K562 (cell line): Measurements from ENCODE around the gene PNKD. TPM values are rescaled to one million over a fixed set of nuclear protein-coding genes. Genes with fewer than 3 reads are reported as not detected.
A peak's percentile ranks its signal among the peaks of the same experiment; 100 is the strongest.

Experiments used
- ATF1 ChIP-seq, 2 experiments: fragments of 450-650 bp in 1 of 2; IDR thresholded peaks; 2 replicates each; pipeline ENCODE4 v1.6.1; 2016; ENCODE audit warnings: missing compliant biosample characterization in 1 of 2, missing genetic modification characterization in 1 of 2
- ATF4 ChIP-seq: fragments of 450-650 bp; formaldehyde crosslinking; IDR thresholded peaks from 2 replicates; pipeline ENCODE4 v1.4.0; 2022; ENCODE audit warnings: mild to moderate bottlenecking, moderate library complexity
- ELF4 ChIP-seq: fragments of 450-650 bp; formaldehyde crosslinking; IDR thresholded peaks from 2 replicates; pipeline ENCODE4 v1.4.0; 2022; ENCODE audit warnings: missing genetic modification characterization
- HCFC1 ChIP-seq: IDR thresholded peaks from 2 replicates; pipeline ENCODE4 v1.6.1; 2012; ENCODE audit warnings: low read depth, low read length, improper control_type of control experiment
- ILF3 ChIP-seq: fragments of 450-650 bp; IDR thresholded peaks from 2 replicates; pipeline ENCODE4 v1.6.1; 2018; ENCODE audit warnings: antibody characterized with exemption, mild to moderate bottlenecking, moderate library complexity, borderline replicate concordance
- JUND ChIP-seq, 2 experiments: IDR thresholded peaks; 2 replicates in 1 of 2; 3 replicates in 1 of 2; pipeline ENCODE4 v1.6.1; 2011; ENCODE audit warnings: borderline replicate concordance in 2 of 2, low read depth in 2 of 2, low read length in 2 of 2, improper control_type of control experiment in 1 of 2, missing biosample characterization in 1 of 2, missing genetic modification characterization in 1 of 2, missing genetic modification reagents in 1 of 2
- KLF16 ChIP-seq: IDR thresholded peaks from 2 replicates; pipeline ENCODE4 v1.6.1; 2016; ENCODE audit warnings: antibody characterized with exemption
- MCM3 ChIP-seq: fragments of 450-650 bp; IDR thresholded peaks from 2 replicates; pipeline ENCODE4 v1.6.1; 2016
- PRDM10 ChIP-seq: fragments of 450-650 bp; IDR thresholded peaks from 2 replicates; pipeline ENCODE4 v1.6.1; 2018; ENCODE audit not compliant: partially characterized antibody
- TEAD2 ChIP-seq: fragments of 450-650 bp; IDR thresholded peaks from 2 replicates; pipeline ENCODE4 v1.6.1; 2016; ENCODE audit warnings: missing genetic modification characterization, control low read depth, missing compliant biosample characterization
- ZNF347 ChIP-seq: fragments of 450-650 bp; formaldehyde crosslinking; IDR thresholded peaks from 2 replicates; pipeline ENCODE4 v1.4.0; 2020; ENCODE audit warnings: low read depth, mild to moderate bottlenecking, moderate library complexity
- polyA plus RNA-seq, 8 experiments: library from polyadenylated mRNA; depleted of rRNA in 4 of 8; stranded (reverse) in 5 of 8; unstranded in 3 of 8; fragments of >200 nt; fragmentation: Nextera tagmentation in 2 of 8; fragmentation: Illumina TruSeq in 1 of 8; extraction: Ambion mirVana in 2 of 8; extraction: Trizol in 1 of 8; gene quantifications; 2 replicates each; pipeline versions ENCODE4 v1.2.1 to v1.2.3, GENCODE V29; 2011 to 2014; ENCODE audit warnings: inconsistent platforms in 1 of 8, missing spikeins in 1 of 8
- total RNA-seq, 7 experiments: library from RNA; depleted of rRNA in 6 of 7; stranded (reverse); fragments of >200 nt in 6 of 7; fragmentation: Illumina TruSeq in 2 of 7; extraction: Trizol in 2 of 7; gene quantifications; 2 replicates each; pipeline versions ENCODE4 v1.2.1 to v1.2.3, GENCODE V29; 2011 to 2021; ENCODE audit warnings: low replicate concordance in 1 of 7

PNKD gene
- total and polyA plus RNA-seq, 9 of the 15 experiments (the other 6 are each of a cell fraction or from before 2014, with no cell fraction given), result 26.0 to 105 (median 60.1) TPM

- TF ChIP-seq ATF4 (CRISPR knock-in tag) (no peak), PRDM10 (no peak), ILF3 (no peak), HCFC1 (no peak), ELF4 (CRISPR knock-in tag) (no peak), MCM3 (no peak), JUND (IDR thresholded peaks at IDR 0.05; ENCODE audit: borderline replicate concordance, low read depth, low read length) (peak; percentile 53; the same call in 1 of the 2 replicates), JUND (tag; IDR thresholded peaks at IDR 0.05; ENCODE audit: borderline replicate concordance, low read depth, low read length) (peak; percentile 12; the same call in 1 of the 3 replicates), KLF16 (no peak), ZNF347 (CRISPR knock-in tag) (no peak), TEAD2 (no peak), ATF1 (CRISPR knock-in tag; IDR thresholded peaks at IDR 0.05) (no peak), ATF1 (tag; IDR thresholded peaks at IDR 0.05) (no peak)
Measured at GRCh38 chr2:218284106-218284811, 13.9 kb downstream of the PNKD start (continued).
